ENCODE measurements around the gene NUF2.
"Not testable (repeated sequence)": the region's sequence is repeated elsewhere in the genome, so short reads cannot be mapped to it uniquely, and the experiment has no call there.

NUF2 gene

DNA sequence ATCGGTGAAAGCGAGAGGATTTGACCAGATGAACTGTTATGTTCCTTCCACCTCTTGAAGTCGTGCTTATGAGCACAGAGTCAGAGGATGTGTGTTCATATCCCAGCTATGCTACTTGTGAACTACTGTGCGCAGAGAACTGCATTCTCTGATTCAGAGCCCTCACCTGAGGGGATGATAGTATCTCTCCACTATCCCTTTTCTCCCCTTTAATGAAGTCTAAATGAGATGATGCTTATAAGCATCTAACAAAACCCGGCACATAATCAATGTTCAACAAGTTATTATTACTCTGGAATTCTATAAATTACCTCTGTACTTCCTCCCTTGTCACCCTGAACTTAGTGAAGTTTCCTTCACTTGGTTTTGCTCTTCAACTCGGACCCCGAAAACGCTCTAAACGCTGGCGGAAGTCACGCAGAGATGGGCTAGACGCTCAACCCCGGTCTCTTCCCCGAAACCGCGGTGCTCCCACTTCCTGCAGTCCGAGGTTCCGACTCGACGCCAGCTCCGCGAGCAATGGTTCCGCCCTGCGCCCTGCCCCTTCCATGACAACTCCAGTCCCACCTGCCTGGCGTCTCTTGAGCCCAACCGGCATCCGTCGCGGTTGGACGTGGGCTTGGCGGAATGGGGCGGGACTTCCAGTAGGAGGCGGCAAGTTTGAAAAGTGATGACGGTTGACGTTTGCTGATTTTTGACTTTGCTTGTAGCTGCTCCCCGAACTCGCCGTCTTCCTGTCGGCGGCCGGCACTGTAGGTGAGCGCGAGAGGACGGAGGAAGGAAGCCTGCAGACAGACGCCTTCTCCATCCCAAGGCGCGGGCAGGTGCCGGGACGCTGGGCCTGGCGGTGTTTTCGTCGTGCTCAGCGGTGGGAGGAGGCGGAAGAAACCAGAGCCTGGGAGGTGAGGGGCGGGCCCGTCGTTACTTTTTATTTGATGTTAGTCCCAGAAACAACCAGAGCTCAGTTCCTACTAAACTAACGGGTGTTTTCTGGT, at the start of gene NUF2:
TSS of gene NUF2 (plus strand) at position 644 of the 995 bp plus-strand sequence. CDS start 4,098 bp downstream, outside the sequence.
- peak; percentile 82 for DNase-seq

DNA sequence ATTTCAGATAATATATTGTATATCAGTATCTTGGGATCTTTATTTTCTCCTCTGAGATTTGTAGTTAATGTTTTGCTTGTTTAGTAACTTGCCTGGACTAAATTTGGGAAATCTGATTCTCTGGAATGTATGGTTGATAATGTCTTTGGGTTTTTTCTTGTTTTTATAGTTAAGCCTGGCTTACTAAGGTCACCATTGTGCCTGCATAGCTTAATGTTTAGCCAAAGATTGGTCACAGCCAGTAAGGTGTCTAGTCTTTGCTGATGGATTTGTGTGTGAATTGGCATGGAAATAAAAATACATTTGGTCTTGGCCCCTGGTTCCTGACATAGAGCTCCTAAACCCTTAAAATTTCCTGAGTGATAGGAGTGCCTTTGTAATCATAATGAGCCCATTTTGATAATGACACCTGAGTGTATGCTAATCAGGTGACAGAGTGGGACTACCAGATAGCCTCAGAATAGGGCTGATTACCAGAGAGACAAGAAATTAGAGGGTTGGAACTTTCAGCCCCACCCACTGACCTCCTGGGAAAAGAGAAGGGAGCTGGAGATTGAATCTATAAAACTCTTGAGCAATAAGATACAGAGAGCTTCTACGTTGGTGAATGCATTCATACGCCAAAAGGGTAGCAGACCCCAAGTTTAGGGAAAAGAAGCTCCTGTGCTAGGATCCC, 47.9 kb upstream of the NUF2 start:
- DNase-seq, result no peak

DNA sequence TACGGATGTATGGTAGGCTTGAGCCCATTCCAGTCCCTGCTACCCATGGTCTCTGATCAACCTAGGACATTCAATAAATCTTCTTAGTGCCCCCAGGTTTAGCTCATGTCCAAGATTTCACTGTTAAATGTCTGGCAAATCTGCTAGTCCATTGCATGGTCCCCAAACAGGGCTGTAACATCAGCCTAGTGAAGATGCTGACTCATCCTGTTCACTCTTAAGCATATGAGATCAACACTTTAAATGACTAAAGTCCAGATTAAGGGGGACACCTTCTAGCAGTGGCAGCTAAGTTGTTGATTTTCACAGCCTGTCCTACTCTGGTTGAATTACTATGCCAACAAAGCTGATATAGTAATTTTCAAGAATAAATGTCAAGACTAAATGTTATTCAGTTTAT, 46.5 kb upstream of the NUF2 start:
- DNase-seq, result no peak

GRCh38 chr1:163278602-163279001, 43.2 kb upstream of the NUF2 start:
- DNase-seq, result no peak

GRCh38 chr1:163284867-163285266, 36.9 kb upstream of the NUF2 start:
- not testable (repeated sequence) for DNase-seq

DNA sequence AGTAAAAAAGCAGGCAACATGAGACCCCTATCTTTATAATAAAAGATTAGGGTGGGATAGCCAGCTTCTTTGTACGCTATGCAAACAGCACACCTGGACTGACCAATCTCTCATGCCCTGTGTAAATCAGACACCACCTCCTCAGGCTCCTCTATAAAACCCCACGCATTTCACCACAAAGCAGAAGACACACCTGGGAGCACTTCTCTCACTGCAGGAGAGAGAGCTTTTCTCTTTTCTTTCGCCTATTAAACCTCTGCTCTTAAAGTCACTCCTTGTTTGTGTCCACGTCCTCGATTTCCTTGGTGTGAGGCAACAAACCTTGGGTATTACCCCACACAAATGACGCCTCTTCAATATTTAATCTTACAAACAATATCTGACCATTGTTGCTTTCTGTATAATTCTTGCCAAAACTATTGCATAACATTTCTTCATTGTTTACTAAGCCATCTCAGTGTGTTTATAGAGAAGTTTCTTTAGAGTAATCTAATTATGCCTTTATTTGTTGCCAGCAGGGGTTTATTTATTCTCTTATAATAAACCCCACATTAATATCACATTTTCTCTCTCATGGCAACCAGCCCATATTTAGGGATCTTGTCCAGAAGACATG, 31.6 kb upstream of the NUF2 start:
- DNase-seq, result no peak

GRCh38 chr1:163291461-163291860, 30.3 kb upstream of the NUF2 start:
- no peak for DNase-seq

GRCh38 chr1:163292153-163292552, 29.6 kb upstream of the NUF2 start:
- not testable (repeated sequence) for DNase-seq

DNA sequence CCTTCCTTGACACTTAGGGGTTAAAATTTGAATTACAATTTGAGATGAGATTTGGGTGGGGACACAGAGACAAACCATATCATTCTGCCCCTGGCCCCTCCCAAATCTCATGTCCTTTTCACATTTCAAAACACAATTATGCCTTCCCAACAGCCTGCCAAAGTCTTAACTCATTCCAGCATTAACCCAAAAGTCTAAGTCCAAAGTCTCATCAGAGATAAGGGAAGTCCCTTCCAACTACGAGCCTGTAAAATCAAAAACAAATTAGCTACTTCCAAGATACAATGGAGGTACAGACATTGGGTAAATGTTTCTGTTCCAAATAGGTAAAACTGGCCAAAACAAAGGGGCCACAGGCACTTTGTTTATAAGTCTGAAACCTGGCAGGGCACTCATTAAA, 28.3 kb upstream of the NUF2 start:
- not testable (repeated sequence) for DNase-seq

DNA sequence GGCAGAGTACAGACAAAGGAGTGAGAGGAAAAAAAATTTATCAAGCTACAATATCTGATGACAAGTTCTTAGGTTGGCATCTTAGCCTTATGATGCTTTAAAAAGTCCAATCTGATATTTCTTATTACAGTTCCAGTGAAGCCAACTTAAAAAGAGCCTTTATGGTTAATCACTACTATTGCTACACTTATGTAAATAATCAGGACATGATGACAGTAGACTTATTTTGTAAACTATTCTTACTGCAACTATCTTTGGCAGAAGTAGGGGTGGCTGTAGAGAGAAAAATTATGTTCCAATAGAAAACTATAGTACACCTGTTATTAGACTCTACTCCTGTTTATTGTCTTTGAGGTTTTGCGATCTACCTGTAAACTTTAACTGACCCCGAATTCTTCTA, 25.8 kb upstream of the NUF2 start:
- DNase-seq, result no peak

GRCh38 chr1:163296504-163297263, 25.1 kb upstream of the NUF2 start:
- no peak for DNase-seq

- no peak for DNase-seq
These were observed 23.4 kb upstream of the NUF2 start for GRCh38 chr1:163298365-163298764.

DNA sequence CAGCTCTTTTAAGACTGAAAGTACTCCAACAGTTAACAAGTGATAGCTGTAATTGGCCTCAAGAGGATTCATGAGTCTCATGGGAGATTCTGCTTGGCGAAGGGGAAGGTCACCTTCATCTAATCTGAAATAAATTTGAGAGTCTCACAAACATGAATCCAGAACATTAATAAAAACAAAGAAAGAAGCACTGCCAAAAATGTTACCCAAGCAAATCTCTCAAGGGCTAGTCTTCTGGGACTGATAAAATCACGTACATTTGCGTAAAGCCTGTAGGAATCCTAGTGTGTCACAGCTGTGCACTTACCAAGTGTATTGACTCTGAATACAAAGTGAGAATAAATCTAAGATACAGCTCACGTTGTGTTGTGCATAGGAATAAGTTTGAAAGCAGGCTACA, 21.2 kb upstream of the NUF2 start:
- no peak for DNase-seq

GRCh38 chr1:163303561-163303960, 18.2 kb upstream of the NUF2 start:
- no peak for DNase-seq

GRCh38 chr1:163305441-163305840, 16.3 kb upstream of the NUF2 start:
- no peak for DNase-seq

DNA sequence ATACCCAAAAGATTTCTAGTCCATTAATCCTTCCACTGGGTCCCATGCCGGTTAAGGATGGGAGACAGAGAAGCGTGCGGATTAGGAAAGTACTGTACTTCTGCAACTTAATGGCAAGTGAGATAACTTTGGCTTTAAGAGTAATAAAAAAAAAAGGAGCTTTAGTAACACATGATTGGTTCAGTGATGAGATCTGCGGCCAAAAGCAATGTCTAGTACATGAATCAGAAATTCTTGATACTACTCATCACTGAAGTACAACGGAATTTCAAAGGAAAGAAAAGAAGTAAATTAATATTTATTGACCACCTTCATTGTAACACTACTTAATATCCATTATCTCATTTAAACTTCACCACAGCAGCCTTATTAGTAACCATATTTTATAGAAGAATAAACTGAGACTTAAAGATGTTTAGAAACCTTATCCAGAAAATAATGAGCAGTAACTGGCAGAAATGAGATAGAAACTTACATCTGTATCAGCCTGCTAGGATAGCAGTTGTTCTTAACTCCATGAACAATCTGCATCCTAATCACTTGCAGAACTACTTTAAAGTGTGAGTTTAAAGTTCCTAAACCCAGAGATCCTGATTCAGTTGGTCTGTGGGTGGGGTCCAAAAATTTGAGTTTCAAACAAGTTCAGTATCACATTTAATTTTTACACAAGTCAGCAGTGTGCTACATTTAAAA, 14.1 kb upstream of the NUF2 start:
- no peak for DNase-seq

GRCh38 chr1:163308811-163309210, 12.9 kb upstream of the NUF2 start:
- no peak for DNase-seq

GRCh38 chr1:163315773-163316374, 5.9 kb upstream of the NUF2 start:
- DNase-seq, result no peak

DNA sequence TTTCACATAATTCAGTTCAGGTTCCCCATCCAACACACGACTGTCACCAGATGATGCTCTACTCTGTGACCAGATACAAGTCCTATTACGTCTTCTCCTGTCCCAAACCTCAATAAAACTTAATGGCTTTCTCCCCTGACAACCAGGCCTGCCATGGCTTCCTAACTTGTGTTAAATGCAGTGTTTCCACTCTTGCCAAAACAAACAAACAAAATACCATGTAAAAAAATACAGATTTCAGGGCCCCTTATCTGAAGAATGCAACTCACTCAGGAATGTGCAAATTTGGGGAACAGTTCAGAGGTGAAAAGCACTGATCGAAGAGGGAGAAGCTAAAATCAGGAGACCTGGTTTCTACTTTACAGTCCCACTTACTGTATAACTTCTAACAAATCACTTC, 863 bp upstream of the NUF2 start:
- no peak for DNase-seq

DNA sequence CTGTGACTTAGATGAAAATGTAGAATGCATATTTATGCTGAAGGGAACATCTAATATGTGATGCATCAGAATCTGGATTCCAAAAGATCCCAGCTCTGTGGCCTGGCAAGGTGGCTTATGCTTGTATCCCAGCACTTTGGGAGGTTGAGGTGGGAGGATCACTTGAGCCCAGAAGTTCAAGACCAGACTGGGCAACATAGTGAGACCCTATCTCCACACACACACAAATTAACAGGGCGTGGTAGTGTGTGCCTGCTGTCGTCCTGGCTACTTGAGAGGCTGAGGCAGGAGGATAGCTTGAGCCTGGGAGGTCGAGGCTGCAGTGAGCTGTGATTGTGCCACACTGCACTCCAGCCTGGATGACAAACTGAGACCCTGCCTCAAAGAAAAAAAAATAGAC, 1.6 kb downstream of the NUF2 start:
- not testable (repeated sequence) for DNase-seq

GRCh38 chr1:163331116-163331515, 9.4 kb downstream of the NUF2 start:
- DNase-seq, result no peak

DNA sequence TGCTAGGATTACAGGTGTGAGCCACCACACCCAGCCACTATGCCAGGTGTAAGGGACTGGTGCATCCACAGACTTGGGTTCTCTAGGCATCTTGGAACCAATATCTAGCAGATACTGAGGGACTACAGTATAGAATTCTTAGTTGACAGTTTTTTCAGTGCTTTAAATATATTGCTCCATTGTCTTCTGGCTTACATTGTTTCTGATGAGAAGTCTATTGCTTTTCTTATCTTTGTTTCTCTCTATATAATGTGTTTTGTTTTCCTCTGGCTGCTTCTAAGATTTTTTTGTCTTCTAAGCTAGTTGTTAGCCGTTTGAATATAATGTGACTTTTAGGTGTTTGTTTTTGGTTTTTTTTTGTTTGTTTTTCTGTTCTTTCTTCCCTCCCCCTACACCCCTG, 13.5 kb downstream of the NUF2 start:
- no peak for DNase-seq
